Measurements from ENCODE around the gene DLG2.

DNA sequence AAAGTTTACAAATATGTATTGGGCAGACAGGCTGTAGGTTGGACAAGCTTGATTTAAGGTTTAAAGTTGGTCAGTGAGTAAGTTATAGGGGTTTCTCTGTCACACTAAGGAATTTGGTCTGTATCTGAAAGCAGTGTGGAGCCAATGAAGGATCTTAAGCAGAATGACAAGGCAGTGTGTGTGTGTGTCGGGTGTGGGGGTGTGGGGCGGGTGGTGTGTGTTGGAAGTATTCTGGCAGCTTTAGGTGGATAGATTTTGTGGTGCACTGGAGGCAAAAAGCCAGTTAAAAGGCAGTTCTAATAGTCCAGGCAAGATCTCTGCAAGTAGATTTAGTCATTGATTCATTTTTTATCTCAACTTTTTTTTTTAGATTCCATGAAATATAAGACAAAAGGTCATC lies 1334.2 kb downstream of the DLG2 start:
- TF ChIP-seq, protein P1, sequence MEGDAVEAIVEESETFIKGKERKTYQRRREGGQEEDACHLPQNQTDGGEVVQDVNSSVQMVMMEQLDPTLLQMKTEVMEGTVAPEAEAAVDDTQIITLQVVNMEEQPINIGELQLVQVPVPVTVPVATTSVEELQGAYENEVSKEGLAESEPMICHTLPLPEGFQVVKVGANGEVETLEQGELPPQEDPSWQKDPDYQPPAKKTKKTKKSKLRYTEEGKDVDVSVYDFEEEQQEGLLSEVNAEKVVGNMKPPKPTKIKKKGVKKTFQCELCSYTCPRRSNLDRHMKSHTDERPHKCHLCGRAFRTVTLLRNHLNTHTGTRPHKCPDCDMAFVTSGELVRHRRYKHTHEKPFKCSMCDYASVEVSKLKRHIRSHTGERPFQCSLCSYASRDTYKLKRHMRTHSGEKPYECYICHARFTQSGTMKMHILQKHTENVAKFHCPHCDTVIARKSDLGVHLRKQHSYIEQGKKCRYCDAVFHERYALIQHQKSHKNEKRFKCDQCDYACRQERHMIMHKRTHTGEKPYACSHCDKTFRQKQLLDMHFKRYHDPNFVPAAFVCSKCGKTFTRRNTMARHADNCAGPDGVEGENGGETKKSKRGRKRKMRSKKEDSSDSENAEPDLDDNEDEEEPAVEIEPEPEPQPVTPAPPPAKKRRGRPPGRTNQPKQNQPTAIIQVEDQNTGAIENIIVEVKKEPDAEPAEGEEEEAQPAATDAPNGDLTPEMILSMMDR (IDR thresholded peaks at IDR 0.05): no peak
- no peak for TF ChIP-seq POLR2A (IDR thresholded peaks at IDR 0.05)
- no peak for TF ChIP-seq EP300 (IDR thresholded peaks at IDR 0.05)

Data from tibial nerve (tissue), 4 donors.